WTC11 (cell line): ENCODE data around the gene CCT6A. TPM values are rescaled to one million over a fixed set of nuclear protein-coding genes. Genes with fewer than 3 reads are reported as not detected.

Experiments
- ATAC-seq: fragments of 200-7000 bp; cut with Tn5 transposase; 2 replicates; pipeline ENCODE4 v1.10.0; 2021; ENCODE audit warnings: mild to moderate bottlenecking, moderate library complexity
- CTCF ChIA-PET: fragments of 300-600 bp; sonication (Branson Sonifier 250); formaldehyde crosslinking; loops from one replicate; lab custom pipeline; 2021; ENCODE audit warnings: antibody characterized with exemption; lab: Charles Lee
- POLR2A ChIA-PET: fragments of 350-600 bp; sonication (Branson Sonifier 250); formaldehyde crosslinking; loops from one replicate; lab custom pipeline; 2021; ENCODE audit warnings: antibody characterized with exemption; lab: Charles Lee
- DNase-seq: peaks from one replicate; pipeline ENCODE4 v3.0.0; 2021; ENCODE audit warnings: low spot score
- H3K27ac Mint-ChIP-seq: 2 replicates; pipeline ENCODE4 v1.8.0; 2021; ENCODE audit warnings: mixed read lengths
- H3K27me3 Mint-ChIP-seq: 2 replicates; pipeline ENCODE4 v1.8.0; 2021; ENCODE audit warnings: low read depth, mild to moderate bottlenecking, moderate library complexity, mixed read lengths
- H3K36me3 Mint-ChIP-seq: 2 replicates; pipeline ENCODE4 v1.8.0; 2021; ENCODE audit warnings: mixed read lengths
- H3K4me1 Mint-ChIP-seq: 2 replicates; pipeline ENCODE4 v1.8.0; 2022; ENCODE audit warnings: mixed read lengths
- H3K4me3 Mint-ChIP-seq: 2 replicates; pipeline ENCODE4 v1.8.0; 2021; ENCODE audit warnings: mild to moderate bottlenecking, moderate library complexity, mixed read lengths
- H3K9me3 Mint-ChIP-seq: 2 replicates; pipeline ENCODE4 v1.8.0; 2021; ENCODE audit warnings: mixed read lengths
- CREB1 ChIP-seq: sonication (generic); formaldehyde crosslinking; IDR thresholded peaks from 2 replicates; pipeline ENCODE4 v1.8.0; 2023; ENCODE audit warnings: mild to moderate bottlenecking, missing genetic modification reagents
- GRHL2 ChIP-seq: fragments of 250-450 bp; sonication (Bioruptor Pico); IDR thresholded peaks from 2 replicates; pipeline ENCODE4 v1.8.0; 2022; ENCODE audit warnings: mild to moderate bottlenecking, moderate library complexity; ENCODE audit not compliant: insufficient replicate concordance, severe bottlenecking
- HMGA2 ChIP-seq: fragments of 250-450 bp; sonication (Bioruptor Pico); IDR thresholded peaks from 2 replicates; pipeline ENCODE4 v1.4.0; 2021; ENCODE audit warnings: mild to moderate bottlenecking, moderate library complexity
- JAZF1 ChIP-seq: fragments of 250-450 bp; sonication (Bioruptor Pico); IDR thresholded peaks from 2 replicates; pipeline ENCODE4 v1.9.0; 2021; ENCODE audit warnings: moderate library complexity, mild to moderate bottlenecking, inconsistent platforms
- MXD4 ChIP-seq: fragments of 250-450 bp; sonication (Bioruptor Pico); IDR thresholded peaks from 2 replicates; pipeline ENCODE4 v1.8.0; 2021; ENCODE audit warnings: mild to moderate bottlenecking, moderate library complexity, borderline replicate concordance
- MYBL2 ChIP-seq: sonication (generic); formaldehyde crosslinking; IDR thresholded peaks from 2 replicates; pipeline ENCODE4 v1.8.1; 2023; ENCODE audit warnings: mild to moderate bottlenecking, moderate library complexity, missing genetic modification reagents
- NFATC4 ChIP-seq: fragments of 250-450 bp; sonication (Bioruptor Pico); IDR thresholded peaks from 2 replicates; pipeline ENCODE4 v1.9.0; 2021; ENCODE audit warnings: mild to moderate bottlenecking
- NR3C1 ChIP-seq: sonication (generic); formaldehyde crosslinking; conservative IDR thresholded peaks from 2 replicates; pipeline ENCODE4 v1.8.1; 2023; ENCODE audit warnings: low read depth, mild to moderate bottlenecking, missing genetic modification reagents
- SMAD3 ChIP-seq: sonication (generic); formaldehyde crosslinking; IDR thresholded peaks from 2 replicates; pipeline ENCODE4 v1.8.0; 2022; ENCODE audit warnings: missing genetic modification reagents, mild to moderate bottlenecking, borderline replicate concordance
- SMAD4 ChIP-seq: sonication (generic); formaldehyde crosslinking; IDR thresholded peaks from 2 replicates; pipeline ENCODE4 v1.8.0; 2022; ENCODE audit warnings: mild to moderate bottlenecking, missing genetic modification reagents
- SP1 ChIP-seq: sonication (generic); formaldehyde crosslinking; conservative IDR thresholded peaks from 2 replicates; pipeline ENCODE4 v1.8.1; 2022; ENCODE audit warnings: missing genetic modification reagents
- ZNF121 ChIP-seq: sonication (generic); formaldehyde crosslinking; IDR thresholded peaks from 2 replicates; pipeline ENCODE4 v1.8.0; 2023; ENCODE audit warnings: missing genetic modification reagents
- ZNF423 ChIP-seq: fragments of 250-450 bp; sonication (Bioruptor Pico); IDR thresholded peaks from 2 replicates; pipeline ENCODE4 v2.1.2; 2022; ENCODE audit warnings: mild to moderate bottlenecking, moderate library complexity
- total RNA-seq: library from RNA; stranded (reverse); gene quantifications from 3 replicates; pipeline ENCODE4 v1.2.3, GENCODE V29; 2021
- TF ChIP-seq, protein P1 (sequence below): sonication (generic); formaldehyde crosslinking; IDR thresholded peaks from 2 replicates; pipeline ENCODE4 v1.8.1; 2023; ENCODE audit warnings: mild to moderate bottlenecking, missing genetic modification reagents, borderline replicate concordance
- TF ChIP-seq, protein P2 (sequence below): sonication (generic); formaldehyde crosslinking; IDR thresholded peaks from 2 replicates; pipeline ENCODE4 v1.8.1; 2022; ENCODE audit warnings: mild to moderate bottlenecking, missing genetic modification reagents, moderate library complexity, borderline replicate concordance
- TF ChIP-seq, protein P3 (sequence below): sonication (generic); formaldehyde crosslinking; IDR thresholded peaks from 2 replicates; pipeline ENCODE4 v1.8.0; 2022; ENCODE audit warnings: missing genetic modification reagents
- TF ChIP-seq, protein P4 (sequence below): sonication (generic); formaldehyde crosslinking; IDR thresholded peaks from 2 replicates; pipeline ENCODE4 v1.8.1; 2023; ENCODE audit warnings: mild to moderate bottlenecking, missing genetic modification reagents, moderate library complexity
- TF ChIP-seq, protein P5 (sequence below): sonication (generic); formaldehyde crosslinking; IDR thresholded peaks from 2 replicates; pipeline ENCODE4 v1.8.0; 2023; ENCODE audit warnings: missing genetic modification reagents, mild to moderate bottlenecking, borderline replicate concordance

Gene CCT6A
- total RNA-seq, 1 experiment from 2014 or later: 246 TPM

DNA sequence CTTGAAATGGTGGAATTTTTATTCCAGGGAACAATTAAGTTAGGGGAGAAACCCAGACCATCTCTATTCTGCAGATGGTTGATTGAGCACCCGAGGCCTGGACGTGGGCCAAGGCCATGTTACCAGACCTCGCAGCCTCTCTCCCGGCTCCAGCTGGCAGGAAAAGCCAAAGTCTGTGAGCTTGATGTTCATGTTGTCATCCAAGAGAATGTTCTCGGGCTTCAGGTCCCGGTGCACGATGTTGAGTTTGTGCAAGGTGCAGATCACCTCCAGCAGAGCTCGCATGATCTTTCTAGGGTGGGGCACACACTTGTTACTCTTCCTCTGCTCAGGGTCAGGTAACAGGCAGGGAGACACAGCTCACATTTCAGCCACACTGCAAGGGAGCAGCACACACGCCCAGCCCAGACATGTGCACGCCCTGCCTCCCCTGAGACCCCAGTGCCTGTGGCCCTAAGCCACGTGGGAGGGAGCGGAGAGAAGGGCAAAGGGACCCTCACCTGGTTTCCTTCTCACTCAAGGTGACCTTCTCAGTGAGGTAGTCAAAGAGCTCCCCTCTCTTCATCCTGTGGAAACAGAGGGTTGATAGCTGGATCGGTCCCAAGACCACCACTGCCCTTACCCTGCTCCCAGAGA, 31.7 kb downstream of the CCT6A start:
- Mint-ChIP-seq H3K4me3 (no peak overlapping the region), H3K27me3 (no peaks in the 10 kb centered on the region)
- POLR2A ChIA-PET: interaction anchor here (1.0 kb wide), 1 partner anchor 8 kb away, joined by 4 read pairs; no protein-coding TSS in a partner anchor

More for the DNA sequence above, 31.7 kb downstream of the CCT6A start:
- H3K36me3 Mint-ChIP-seq: peaks cover 26% of the 10 kb centered on the region
- no peak for DNase-seq
- H3K9me3 Mint-ChIP-seq: no peaks in the 10 kb centered on the region
- TF ChIP-seq, protein P1, sequence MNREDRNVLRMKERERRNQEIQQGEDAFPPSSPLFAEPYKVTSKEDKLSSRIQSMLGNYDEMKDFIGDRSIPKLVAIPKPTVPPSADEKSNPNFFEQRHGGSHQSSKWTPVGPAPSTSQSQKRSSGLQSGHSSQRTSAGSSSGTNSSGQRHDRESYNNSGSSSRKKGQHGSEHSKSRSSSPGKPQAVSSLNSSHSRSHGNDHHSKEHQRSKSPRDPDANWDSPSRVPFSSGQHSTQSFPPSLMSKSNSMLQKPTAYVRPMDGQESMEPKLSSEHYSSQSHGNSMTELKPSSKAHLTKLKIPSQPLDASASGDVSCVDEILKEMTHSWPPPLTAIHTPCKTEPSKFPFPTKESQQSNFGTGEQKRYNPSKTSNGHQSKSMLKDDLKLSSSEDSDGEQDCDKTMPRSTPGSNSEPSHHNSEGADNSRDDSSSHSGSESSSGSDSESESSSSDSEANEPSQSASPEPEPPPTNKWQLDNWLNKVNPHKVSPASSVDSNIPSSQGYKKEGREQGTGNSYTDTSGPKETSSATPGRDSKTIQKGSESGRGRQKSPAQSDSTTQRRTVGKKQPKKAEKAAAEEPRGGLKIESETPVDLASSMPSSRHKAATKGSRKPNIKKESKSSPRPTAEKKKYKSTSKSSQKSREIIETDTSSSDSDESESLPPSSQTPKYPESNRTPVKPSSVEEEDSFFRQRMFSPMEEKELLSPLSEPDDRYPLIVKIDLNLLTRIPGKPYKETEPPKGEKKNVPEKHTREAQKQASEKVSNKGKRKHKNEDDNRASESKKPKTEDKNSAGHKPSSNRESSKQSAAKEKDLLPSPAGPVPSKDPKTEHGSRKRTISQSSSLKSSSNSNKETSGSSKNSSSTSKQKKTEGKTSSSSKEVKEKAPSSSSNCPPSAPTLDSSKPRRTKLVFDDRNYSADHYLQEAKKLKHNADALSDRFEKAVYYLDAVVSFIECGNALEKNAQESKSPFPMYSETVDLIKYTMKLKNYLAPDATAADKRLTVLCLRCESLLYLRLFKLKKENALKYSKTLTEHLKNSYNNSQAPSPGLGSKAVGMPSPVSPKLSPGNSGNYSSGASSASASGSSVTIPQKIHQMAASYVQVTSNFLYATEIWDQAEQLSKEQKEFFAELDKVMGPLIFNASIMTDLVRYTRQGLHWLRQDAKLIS (CRISPR knock-in tag): no peak
- TF ChIP-seq ZNF423 (CRISPR knock-in tag) (no peak), ZNF121 (CRISPR knock-in tag) (no peak), MYBL2 (CRISPR knock-in tag) (no peak), NFATC4 (CRISPR knock-in tag) (no peak), HMGA2 (CRISPR knock-in tag) (no peak), GRHL2 (CRISPR knock-in tag) (no peak), SP1 (CRISPR knock-in tag) (no peak), MXD4 (no peak), SMAD3 (CRISPR knock-in tag) (no peak), NR3C1 (CRISPR knock-in tag) (no peak), SMAD4 (CRISPR knock-in tag) (no peak), CREB1 (CRISPR knock-in tag) (no peak), JAZF1 (no peak)
- TF ChIP-seq, protein P2, sequence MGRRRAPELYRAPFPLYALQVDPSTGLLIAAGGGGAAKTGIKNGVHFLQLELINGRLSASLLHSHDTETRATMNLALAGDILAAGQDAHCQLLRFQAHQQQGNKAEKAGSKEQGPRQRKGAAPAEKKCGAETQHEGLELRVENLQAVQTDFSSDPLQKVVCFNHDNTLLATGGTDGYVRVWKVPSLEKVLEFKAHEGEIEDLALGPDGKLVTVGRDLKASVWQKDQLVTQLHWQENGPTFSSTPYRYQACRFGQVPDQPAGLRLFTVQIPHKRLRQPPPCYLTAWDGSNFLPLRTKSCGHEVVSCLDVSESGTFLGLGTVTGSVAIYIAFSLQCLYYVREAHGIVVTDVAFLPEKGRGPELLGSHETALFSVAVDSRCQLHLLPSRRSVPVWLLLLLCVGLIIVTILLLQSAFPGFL (CRISPR knock-in tag): no peak
- TF ChIP-seq, protein P3, sequence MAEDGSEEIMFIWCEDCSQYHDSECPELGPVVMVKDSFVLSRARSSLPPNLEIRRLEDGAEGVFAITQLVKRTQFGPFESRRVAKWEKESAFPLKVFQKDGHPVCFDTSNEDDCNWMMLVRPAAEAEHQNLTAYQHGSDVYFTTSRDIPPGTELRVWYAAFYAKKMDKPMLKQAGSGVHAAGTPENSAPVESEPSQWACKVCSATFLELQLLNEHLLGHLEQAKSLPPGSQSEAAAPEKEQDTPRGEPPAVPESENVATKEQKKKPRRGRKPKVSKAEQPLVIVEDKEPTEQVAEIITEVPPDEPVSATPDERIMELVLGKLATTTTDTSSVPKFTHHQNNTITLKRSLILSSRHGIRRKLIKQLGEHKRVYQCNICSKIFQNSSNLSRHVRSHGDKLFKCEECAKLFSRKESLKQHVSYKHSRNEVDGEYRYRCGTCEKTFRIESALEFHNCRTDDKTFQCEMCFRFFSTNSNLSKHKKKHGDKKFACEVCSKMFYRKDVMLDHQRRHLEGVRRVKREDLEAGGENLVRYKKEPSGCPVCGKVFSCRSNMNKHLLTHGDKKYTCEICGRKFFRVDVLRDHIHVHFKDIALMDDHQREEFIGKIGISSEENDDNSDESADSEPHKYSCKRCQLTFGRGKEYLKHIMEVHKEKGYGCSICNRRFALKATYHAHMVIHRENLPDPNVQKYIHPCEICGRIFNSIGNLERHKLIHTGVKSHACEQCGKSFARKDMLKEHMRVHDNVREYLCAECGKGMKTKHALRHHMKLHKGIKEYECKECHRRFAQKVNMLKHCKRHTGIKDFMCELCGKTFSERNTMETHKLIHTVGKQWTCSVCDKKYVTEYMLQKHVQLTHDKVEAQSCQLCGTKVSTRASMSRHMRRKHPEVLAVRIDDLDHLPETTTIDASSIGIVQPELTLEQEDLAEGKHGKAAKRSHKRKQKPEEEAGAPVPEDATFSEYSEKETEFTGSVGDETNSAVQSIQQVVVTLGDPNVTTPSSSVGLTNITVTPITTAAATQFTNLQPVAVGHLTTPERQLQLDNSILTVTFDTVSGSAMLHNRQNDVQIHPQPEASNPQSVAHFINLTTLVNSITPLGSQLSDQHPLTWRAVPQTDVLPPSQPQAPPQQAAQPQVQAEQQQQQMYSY (CRISPR knock-in tag): no peak
- TF ChIP-seq, protein P4, sequence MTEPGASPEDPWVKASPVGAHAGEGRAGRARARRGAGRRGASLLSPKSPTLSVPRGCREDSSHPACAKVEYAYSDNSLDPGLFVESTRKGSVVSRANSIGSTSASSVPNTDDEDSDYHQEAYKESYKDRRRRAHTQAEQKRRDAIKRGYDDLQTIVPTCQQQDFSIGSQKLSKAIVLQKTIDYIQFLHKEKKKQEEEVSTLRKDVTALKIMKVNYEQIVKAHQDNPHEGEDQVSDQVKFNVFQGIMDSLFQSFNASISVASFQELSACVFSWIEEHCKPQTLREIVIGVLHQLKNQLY (CRISPR knock-in tag): no peak
- TF ChIP-seq, protein P5, sequence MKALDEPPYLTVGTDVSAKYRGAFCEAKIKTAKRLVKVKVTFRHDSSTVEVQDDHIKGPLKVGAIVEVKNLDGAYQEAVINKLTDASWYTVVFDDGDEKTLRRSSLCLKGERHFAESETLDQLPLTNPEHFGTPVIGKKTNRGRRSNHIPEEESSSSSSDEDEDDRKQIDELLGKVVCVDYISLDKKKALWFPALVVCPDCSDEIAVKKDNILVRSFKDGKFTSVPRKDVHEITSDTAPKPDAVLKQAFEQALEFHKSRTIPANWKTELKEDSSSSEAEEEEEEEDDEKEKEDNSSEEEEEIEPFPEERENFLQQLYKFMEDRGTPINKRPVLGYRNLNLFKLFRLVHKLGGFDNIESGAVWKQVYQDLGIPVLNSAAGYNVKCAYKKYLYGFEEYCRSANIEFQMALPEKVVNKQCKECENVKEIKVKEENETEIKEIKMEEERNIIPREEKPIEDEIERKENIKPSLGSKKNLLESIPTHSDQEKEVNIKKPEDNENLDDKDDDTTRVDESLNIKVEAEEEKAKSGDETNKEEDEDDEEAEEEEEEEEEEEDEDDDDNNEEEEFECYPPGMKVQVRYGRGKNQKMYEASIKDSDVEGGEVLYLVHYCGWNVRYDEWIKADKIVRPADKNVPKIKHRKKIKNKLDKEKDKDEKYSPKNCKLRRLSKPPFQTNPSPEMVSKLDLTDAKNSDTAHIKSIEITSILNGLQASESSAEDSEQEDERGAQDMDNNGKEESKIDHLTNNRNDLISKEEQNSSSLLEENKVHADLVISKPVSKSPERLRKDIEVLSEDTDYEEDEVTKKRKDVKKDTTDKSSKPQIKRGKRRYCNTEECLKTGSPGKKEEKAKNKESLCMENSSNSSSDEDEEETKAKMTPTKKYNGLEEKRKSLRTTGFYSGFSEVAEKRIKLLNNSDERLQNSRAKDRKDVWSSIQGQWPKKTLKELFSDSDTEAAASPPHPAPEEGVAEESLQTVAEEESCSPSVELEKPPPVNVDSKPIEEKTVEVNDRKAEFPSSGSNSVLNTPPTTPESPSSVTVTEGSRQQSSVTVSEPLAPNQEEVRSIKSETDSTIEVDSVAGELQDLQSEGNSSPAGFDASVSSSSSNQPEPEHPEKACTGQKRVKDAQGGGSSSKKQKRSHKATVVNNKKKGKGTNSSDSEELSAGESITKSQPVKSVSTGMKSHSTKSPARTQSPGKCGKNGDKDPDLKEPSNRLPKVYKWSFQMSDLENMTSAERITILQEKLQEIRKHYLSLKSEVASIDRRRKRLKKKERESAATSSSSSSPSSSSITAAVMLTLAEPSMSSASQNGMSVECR (CRISPR knock-in tag): no peak
- TF ChIP-seq, all 79 proteins: peak for 0
- Mint-ChIP-seq H3K27ac (no peak overlapping the region), H3K4me1 (no peaks in the 10 kb centered on the region)
- CTCF ChIA-PET: interaction anchor here (1.0 to 1.4 kb wide), 3 partner anchors 9 to 119 kb away, joined by 3 to 11 read pairs (median 4); partner anchors contain the start of gene PHKG1
- no peak for ATAC-seq
